ENCODE results near the gene WIZ. TPM values are rescaled to one million over a fixed set of nuclear protein-coding genes. Genes with fewer than 3 reads are reported as not detected.

Gene WIZ
- total RNA-seq, 1 experiment from 2014 or later: 46.4 TPM

GRCh38 chr19:15455996-15456395, 6.2 kb upstream of the WIZ start:
- no peaks in the 10 kb centered on the region for H3K9me3 Mint-ChIP-seq (ENCODE audit: unreplicated experiment)
- intact Hi-C loops (cut with micrococcal nuclease): no loop called here
- CTCF ChIA-PET: interaction anchor here (0.6 to 1.5 kb wide), 2 partner anchors 11 to 21 kb away, joined by 4 to 5 read pairs; no protein-coding TSS in a partner anchor

GRCh38 chr19:15453906-15454860, 4.4 kb upstream of the WIZ start:
- Mint-ChIP-seq H3K4me1 (ENCODE audit: insufficient read depth, unreplicated experiment) (peaks cover 5% of the 10 kb centered on the region), H3K9me3 (ENCODE audit: unreplicated experiment) (no peaks in the 10 kb centered on the region), H3K27me3 (ENCODE audit: insufficient read depth, unreplicated experiment) (no peaks in the 10 kb centered on the region), H3K36me3 (ENCODE audit: insufficient read depth, unreplicated experiment) (peaks cover 10% of the 10 kb centered on the region), H3K27ac (ENCODE audit: low read depth, unreplicated experiment) (no peak overlapping the region), H3K4me3 (ENCODE audit: unreplicated experiment) (no peak overlapping the region)
- no peak for TF ChIP-seq CTCF (IDR thresholded peaks at IDR 0.05; ENCODE audit: unreplicated experiment)
- no TSS peak for BruUV-seq (replicated peaks)
- POLR2A ChIA-PET: interaction anchor here (0.6 kb wide), 1 partner anchor 259 kb away, joined by 3 read pairs; no protein-coding TSS in a partner anchor
- no peak for DNase-seq (ENCODE audit: unreplicated experiment)
- CTCF ChIA-PET: interaction anchor here (0.7 to 1.2 kb wide), 3 partner anchors 9 to 107 kb away, joined by 3 read pairs; no protein-coding TSS in a partner anchor
- intact Hi-C loops (cut with micrococcal nuclease): no loop called here

More at GRCh38 chr19:15455996-15456395, 6.2 kb upstream of the WIZ start:
- BruUV-seq (replicated peaks): no TSS peak
- TF ChIP-seq CTCF (IDR thresholded peaks at IDR 0.05; ENCODE audit: unreplicated experiment): no peak
- POLR2A ChIA-PET: interaction anchor here (0.8 kb wide), 1 partner anchor 37 kb away, joined by 4 read pairs; the partner anchor contains the start of gene AKAP8L
- Mint-ChIP-seq H3K36me3 (ENCODE audit: insufficient read depth, unreplicated experiment) (no peaks in the 10 kb centered on the region), H3K27me3 (ENCODE audit: insufficient read depth, unreplicated experiment) (no peaks in the 10 kb centered on the region), H3K27ac (ENCODE audit: low read depth, unreplicated experiment) (no peak overlapping the region), H3K4me3 (ENCODE audit: unreplicated experiment) (no peak overlapping the region), H3K4me1 (ENCODE audit: insufficient read depth, unreplicated experiment) (no peaks in the 10 kb centered on the region)
- DNase-seq (ENCODE audit: unreplicated experiment): no peak

DNA sequence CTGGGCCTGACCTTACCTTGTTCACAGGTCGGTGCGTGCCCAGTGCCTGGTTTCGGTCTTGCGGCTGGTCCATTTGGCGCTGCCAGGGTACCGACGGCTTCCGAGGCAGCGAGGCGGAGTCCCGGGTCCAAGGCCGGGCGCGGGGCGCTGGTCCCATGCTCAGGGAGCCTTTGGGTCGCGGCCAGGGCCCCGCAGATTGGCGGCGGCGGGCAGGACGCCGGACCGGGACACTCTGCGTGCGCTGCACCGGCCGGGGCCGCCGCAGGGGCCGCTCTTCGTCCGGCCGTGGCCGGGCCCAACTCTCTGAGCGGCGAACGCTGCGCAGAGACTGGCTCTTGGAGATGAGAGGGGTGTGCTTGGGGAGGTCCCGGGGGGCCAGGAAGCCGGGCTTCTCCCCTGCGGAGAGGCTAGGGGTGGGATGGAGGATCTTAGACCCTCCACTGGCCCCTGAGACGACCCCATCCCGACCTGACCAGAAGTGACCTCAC, 3.4 kb upstream of the WIZ start:
- no TSS peak for BruUV-seq (replicated peaks)
- intact Hi-C loops (cut with micrococcal nuclease): no loop called here
- H3K9me3 Mint-ChIP-seq (ENCODE audit: unreplicated experiment): no peaks in the 10 kb centered on the region
- CTCF ChIA-PET: no interaction called here
- H3K27me3 Mint-ChIP-seq (ENCODE audit: insufficient read depth, unreplicated experiment): no peaks in the 10 kb centered on the region
- no peak for DNase-seq (ENCODE audit: unreplicated experiment)
- no peak overlapping the region for H3K27ac Mint-ChIP-seq (ENCODE audit: low read depth, unreplicated experiment)
- no peak overlapping the region for H3K4me3 Mint-ChIP-seq (ENCODE audit: unreplicated experiment)
- TF ChIP-seq CTCF (IDR thresholded peaks at IDR 0.05; ENCODE audit: unreplicated experiment): no peak
- H3K36me3 Mint-ChIP-seq (ENCODE audit: insufficient read depth, unreplicated experiment): peaks cover 10% of the 10 kb centered on the region
- H3K4me1 Mint-ChIP-seq (ENCODE audit: insufficient read depth, unreplicated experiment): peaks cover 14% of the 10 kb centered on the region
- POLR2A ChIA-PET: interaction anchor here (0.7 kb wide), 1 partner anchor 20 kb away, joined by 3 read pairs; no protein-coding TSS in a partner anchor
